ENCODE data around the gene LTA4H. TPM values are rescaled to one million over a fixed set of nuclear protein-coding genes. Genes with fewer than 3 reads are reported as not detected.
"Not testable (repeated sequence)": the region's sequence is repeated elsewhere in the genome, so short reads cannot be mapped to it uniquely, and the experiment has no call there.

LTA4H gene
- total RNA-seq, 1 experiment from 2014 or later = 118 TPM

- Histone ChIP-seq H3K4me2 (no peak overlapping the region), H3K27ac (no peak overlapping the region), H3K36me3 (ENCODE audit: low read depth) (no peaks in the 10 kb centered on the region), H3K79me2 (ENCODE audit: low read depth) (no peaks in the 10 kb centered on the region), H3K27me3 (ENCODE audit: insufficient read depth, low read depth) (no peaks in the 10 kb centered on the region), H3F3A (ENCODE audit: insufficient read depth, low read depth) (no peaks in the 10 kb centered on the region), H3K9me3 (ENCODE audit: insufficient read depth, low read depth) (no peaks in the 10 kb centered on the region), H3K4me1 (replicated peaks; ENCODE audit: insufficient read depth) (peaks cover 4% of the 10 kb centered on the region), H2AFZ (no peak overlapping the region), H4K20me1 (ENCODE audit: insufficient read depth) (no peaks in the 10 kb centered on the region), H3K4me3 (no peak overlapping the region), H3K9me2 (ENCODE audit: insufficient read depth) (no peaks in the 10 kb centered on the region)
- no TSS peak for BruUV-seq (replicated peaks)
- CTCF ChIA-PET = interaction anchor here (0.5 kb wide), 1 partner anchor 391 kb away, joined by 5 read pairs; no protein-coding TSS in a partner anchor
- intact Hi-C loops (cut with micrococcal nuclease; ENCODE audit: unreplicated experiment) = no loop called here
- DNase-seq = no peak
- TF ChIP-seq EZH2 (IDR thresholded peaks at IDR 0.05; ENCODE audit: low read depth) (no peak), CTCF (conservative IDR thresholded peaks at IDR 0.05) (no peak)
- POLR2A ChIA-PET (ENCODE audit: unreplicated experiment) = no interaction called here
Observed at GRCh38 chr12:95972832-95973456, 62.4 kb downstream of the LTA4H start.

- no peak overlapping the region for H3K4me3 ChIP-seq
- DNase-seq = no peak
- no peaks in the 10 kb centered on the region for H4K20me1 ChIP-seq (ENCODE audit: insufficient read depth)
- no peaks in the 10 kb centered on the region for H3K27me3 ChIP-seq (ENCODE audit: insufficient read depth, low read depth)
- ChIA-PET POLR2A (ENCODE audit: unreplicated experiment) (no interaction called here), CTCF (no interaction called here)
- TF ChIP-seq EZH2 (IDR thresholded peaks at IDR 0.05; ENCODE audit: low read depth) (no peak), CTCF (conservative IDR thresholded peaks at IDR 0.05) (no peak)
- H3K79me2 ChIP-seq (ENCODE audit: low read depth) = no peaks in the 10 kb centered on the region
- H3F3A ChIP-seq (ENCODE audit: insufficient read depth, low read depth) = no peaks in the 10 kb centered on the region
- no peak overlapping the region for H3K4me2 ChIP-seq
- H3K9me3 ChIP-seq (ENCODE audit: insufficient read depth, low read depth) = no peaks in the 10 kb centered on the region
- BruUV-seq (replicated peaks) = no TSS peak
- H3K36me3 ChIP-seq (ENCODE audit: low read depth) = no peaks in the 10 kb centered on the region
- no peaks in the 10 kb centered on the region for H3K9me2 ChIP-seq (ENCODE audit: insufficient read depth)
- H2AFZ ChIP-seq = no peak overlapping the region
- no peaks in the 10 kb centered on the region for H3K4me1 ChIP-seq (replicated peaks; ENCODE audit: insufficient read depth)
- intact Hi-C loops (cut with micrococcal nuclease; ENCODE audit: unreplicated experiment) = no loop called here
- H3K27ac ChIP-seq = no peak overlapping the region
Observed at GRCh38 chr12:95970905-95971304, 64.5 kb downstream of the LTA4H start.

GRCh38 chr12:95969116-95969515, 66.3 kb downstream of the LTA4H start:
- H3F3A ChIP-seq (ENCODE audit: insufficient read depth, low read depth); H3K4me3 ChIP-seq; H3K27me3 ChIP-seq (ENCODE audit: insufficient read depth, low read depth); H3K4me2 ChIP-seq; H3K4me1 ChIP-seq (replicated peaks; ENCODE audit: insufficient read depth); H3K36me3 ChIP-seq (ENCODE audit: low read depth); H3K9me3 ChIP-seq (ENCODE audit: insufficient read depth, low read depth); CTCF ChIA-PET; intact Hi-C loops (cut with micrococcal nuclease; ENCODE audit: unreplicated experiment); H3K27ac ChIP-seq; H3K9me2 ChIP-seq (ENCODE audit: insufficient read depth); H4K20me1 ChIP-seq (ENCODE audit: insufficient read depth); BruUV-seq (replicated peaks); H3K79me2 ChIP-seq (ENCODE audit: low read depth); H2AFZ ChIP-seq; DNase-seq; POLR2A ChIA-PET (ENCODE audit: unreplicated experiment): not testable (repeated sequence)

- no peaks in the 10 kb centered on the region for H3K36me3 ChIP-seq (ENCODE audit: low read depth)
- TF ChIP-seq EZH2 (IDR thresholded peaks at IDR 0.05; ENCODE audit: low read depth) (no peak), CTCF (conservative IDR thresholded peaks at IDR 0.05) (no peak)
- BruUV-seq (replicated peaks) = no TSS peak
- CTCF ChIA-PET = no interaction called here
- H3K9me2 ChIP-seq (ENCODE audit: insufficient read depth) = no peaks in the 10 kb centered on the region
- H3K79me2 ChIP-seq (ENCODE audit: low read depth) = no peaks in the 10 kb centered on the region
- H4K20me1 ChIP-seq (ENCODE audit: insufficient read depth) = no peaks in the 10 kb centered on the region
- POLR2A ChIA-PET (ENCODE audit: unreplicated experiment) = interaction anchor here (0.7 kb wide), 1 partner anchor 1122 kb away, joined by 4 read pairs; no protein-coding TSS in a partner anchor
- no peaks in the 10 kb centered on the region for H3K4me1 ChIP-seq (replicated peaks; ENCODE audit: insufficient read depth)
- intact Hi-C loops (cut with micrococcal nuclease; ENCODE audit: unreplicated experiment) = no loop called here
- no peak overlapping the region for H3K4me3 ChIP-seq
- H3F3A ChIP-seq (ENCODE audit: insufficient read depth, low read depth) = no peaks in the 10 kb centered on the region
- no peak overlapping the region for H3K4me2 ChIP-seq
- no peaks in the 10 kb centered on the region for H3K9me3 ChIP-seq (ENCODE audit: insufficient read depth, low read depth)
- no peak for DNase-seq
- H2AFZ ChIP-seq = no peak overlapping the region
- H3K27ac ChIP-seq = no peak overlapping the region
- no peaks in the 10 kb centered on the region for H3K27me3 ChIP-seq (ENCODE audit: insufficient read depth, low read depth)
Observed at GRCh38 chr12:95967301-95967700, 68.1 kb downstream of the LTA4H start.

Data from PC-9 (cell line).